Measurements from ENCODE around the gene RNF207. TPM values are rescaled to one million over a fixed set of nuclear protein-coding genes. Genes with fewer than 3 reads are reported as not detected.

RNF207 gene
- total RNA-seq, 1 experiment from 2014 or later, result 53.1 TPM

DNA sequence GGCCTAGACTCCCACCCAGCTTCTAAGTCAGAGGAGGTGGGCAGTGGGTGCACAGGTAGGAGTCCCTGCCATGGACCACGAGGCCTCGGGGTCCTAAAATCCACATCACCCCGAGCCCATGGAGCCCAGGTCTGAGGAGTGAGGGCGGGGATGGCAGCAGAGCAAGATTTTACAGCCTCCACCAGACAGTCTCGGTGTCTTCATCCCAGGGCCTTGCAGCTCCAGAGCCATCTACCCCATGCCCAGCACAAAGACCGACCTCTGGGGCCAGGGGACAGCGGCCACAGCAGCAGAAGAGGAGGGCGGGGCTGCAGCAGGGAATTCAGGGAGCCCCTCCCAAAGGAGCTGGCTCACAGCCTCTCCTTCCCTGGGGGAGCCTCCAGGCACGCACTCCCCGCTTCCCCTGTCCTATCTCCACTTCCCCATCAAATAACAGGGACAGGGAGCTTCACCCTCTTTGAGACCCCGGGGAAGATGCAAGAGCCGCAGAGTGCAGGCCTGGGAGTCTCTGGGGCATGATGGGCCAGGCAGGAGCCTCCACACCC, 40.4 kb upstream of the RNF207 start:
- POLR2A ChIA-PET (ENCODE audit: unreplicated experiment), result no interaction called here
- BruUV-seq (replicated peaks), result no TSS peak

DNA sequence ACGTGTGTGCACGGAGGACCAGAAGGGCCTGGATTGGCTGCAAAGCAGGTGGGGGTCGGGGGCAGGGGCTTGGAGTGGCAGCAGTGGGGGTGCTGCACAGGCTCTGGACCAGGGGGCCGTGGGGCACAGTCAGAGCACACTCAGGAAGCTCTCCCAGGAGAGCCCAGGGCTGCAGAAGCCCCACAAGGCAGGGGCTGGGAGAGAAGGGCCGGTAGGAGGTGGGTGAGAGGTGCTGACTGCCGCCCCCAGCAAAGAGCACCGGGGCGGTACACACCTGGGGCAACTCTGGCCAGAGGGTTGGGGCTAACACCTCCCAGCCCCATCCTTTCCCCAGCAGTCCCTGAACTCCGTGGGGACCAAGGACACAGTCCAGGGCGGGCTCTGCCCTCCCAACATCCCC, 39.7 kb upstream of the RNF207 start:
- no peaks in the 10 kb centered on the region for H3F3A ChIP-seq (ENCODE audit: insufficient read depth, low read depth)
- CTCF ChIA-PET, result no interaction called here
- no peaks in the 10 kb centered on the region for H4K20me1 ChIP-seq (ENCODE audit: insufficient read depth)
- no peak overlapping the region for H2AFZ ChIP-seq
- POLR2A ChIA-PET (ENCODE audit: unreplicated experiment), result no interaction called here
- intact Hi-C loops (cut with micrococcal nuclease; ENCODE audit: unreplicated experiment), result no loop called here
- H3K9me2 ChIP-seq (ENCODE audit: insufficient read depth), result no peaks in the 10 kb centered on the region
- no peak for TF ChIP-seq EZH2 (IDR thresholded peaks at IDR 0.05; ENCODE audit: low read depth)
- TF ChIP-seq, protein P1, sequence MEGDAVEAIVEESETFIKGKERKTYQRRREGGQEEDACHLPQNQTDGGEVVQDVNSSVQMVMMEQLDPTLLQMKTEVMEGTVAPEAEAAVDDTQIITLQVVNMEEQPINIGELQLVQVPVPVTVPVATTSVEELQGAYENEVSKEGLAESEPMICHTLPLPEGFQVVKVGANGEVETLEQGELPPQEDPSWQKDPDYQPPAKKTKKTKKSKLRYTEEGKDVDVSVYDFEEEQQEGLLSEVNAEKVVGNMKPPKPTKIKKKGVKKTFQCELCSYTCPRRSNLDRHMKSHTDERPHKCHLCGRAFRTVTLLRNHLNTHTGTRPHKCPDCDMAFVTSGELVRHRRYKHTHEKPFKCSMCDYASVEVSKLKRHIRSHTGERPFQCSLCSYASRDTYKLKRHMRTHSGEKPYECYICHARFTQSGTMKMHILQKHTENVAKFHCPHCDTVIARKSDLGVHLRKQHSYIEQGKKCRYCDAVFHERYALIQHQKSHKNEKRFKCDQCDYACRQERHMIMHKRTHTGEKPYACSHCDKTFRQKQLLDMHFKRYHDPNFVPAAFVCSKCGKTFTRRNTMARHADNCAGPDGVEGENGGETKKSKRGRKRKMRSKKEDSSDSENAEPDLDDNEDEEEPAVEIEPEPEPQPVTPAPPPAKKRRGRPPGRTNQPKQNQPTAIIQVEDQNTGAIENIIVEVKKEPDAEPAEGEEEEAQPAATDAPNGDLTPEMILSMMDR (conservative IDR thresholded peaks at IDR 0.05), result no peak
- no peaks in the 10 kb centered on the region for H3K9me3 ChIP-seq (ENCODE audit: insufficient read depth, low read depth)
- H3K4me3 ChIP-seq, result no peak overlapping the region
- no peaks in the 10 kb centered on the region for H3K4me1 ChIP-seq (replicated peaks; ENCODE audit: insufficient read depth)
- no peak overlapping the region for H3K27ac ChIP-seq
- H3K4me2 ChIP-seq, result no peak overlapping the region
- no TSS peak for BruUV-seq (replicated peaks)
- no peaks in the 10 kb centered on the region for H3K36me3 ChIP-seq (ENCODE audit: low read depth)
- no peaks in the 10 kb centered on the region for H3K79me2 ChIP-seq (ENCODE audit: low read depth)
- no peak for DNase-seq
- H3K27me3 ChIP-seq (ENCODE audit: insufficient read depth, low read depth), result peaks cover 10% of the 10 kb centered on the region

More for the DNA sequence above, 40.4 kb upstream of the RNF207 start:
- Histone ChIP-seq H3K4me1 (replicated peaks; ENCODE audit: insufficient read depth) (no peaks in the 10 kb centered on the region), H3K79me2 (ENCODE audit: low read depth) (no peaks in the 10 kb centered on the region), H3K27me3 (ENCODE audit: insufficient read depth, low read depth) (peaks cover 10% of the 10 kb centered on the region), H3K4me3 (no peak overlapping the region), H3F3A (ENCODE audit: insufficient read depth, low read depth) (no peaks in the 10 kb centered on the region), H4K20me1 (ENCODE audit: insufficient read depth) (no peaks in the 10 kb centered on the region), H3K9me2 (ENCODE audit: insufficient read depth) (no peaks in the 10 kb centered on the region), H3K4me2 (no peak overlapping the region), H2AFZ (no peak overlapping the region), H3K27ac (no peak overlapping the region), H3K9me3 (ENCODE audit: insufficient read depth, low read depth) (no peaks in the 10 kb centered on the region), H3K36me3 (ENCODE audit: low read depth) (no peaks in the 10 kb centered on the region)
- intact Hi-C loops (cut with micrococcal nuclease; ENCODE audit: unreplicated experiment), result no loop called here
- CTCF ChIA-PET, result no interaction called here
- DNase-seq, result no peak
- TF ChIP-seq, protein P1 (conservative IDR thresholded peaks at IDR 0.05), result no peak
- TF ChIP-seq EZH2 (IDR thresholded peaks at IDR 0.05; ENCODE audit: low read depth), result no peak

DNA sequence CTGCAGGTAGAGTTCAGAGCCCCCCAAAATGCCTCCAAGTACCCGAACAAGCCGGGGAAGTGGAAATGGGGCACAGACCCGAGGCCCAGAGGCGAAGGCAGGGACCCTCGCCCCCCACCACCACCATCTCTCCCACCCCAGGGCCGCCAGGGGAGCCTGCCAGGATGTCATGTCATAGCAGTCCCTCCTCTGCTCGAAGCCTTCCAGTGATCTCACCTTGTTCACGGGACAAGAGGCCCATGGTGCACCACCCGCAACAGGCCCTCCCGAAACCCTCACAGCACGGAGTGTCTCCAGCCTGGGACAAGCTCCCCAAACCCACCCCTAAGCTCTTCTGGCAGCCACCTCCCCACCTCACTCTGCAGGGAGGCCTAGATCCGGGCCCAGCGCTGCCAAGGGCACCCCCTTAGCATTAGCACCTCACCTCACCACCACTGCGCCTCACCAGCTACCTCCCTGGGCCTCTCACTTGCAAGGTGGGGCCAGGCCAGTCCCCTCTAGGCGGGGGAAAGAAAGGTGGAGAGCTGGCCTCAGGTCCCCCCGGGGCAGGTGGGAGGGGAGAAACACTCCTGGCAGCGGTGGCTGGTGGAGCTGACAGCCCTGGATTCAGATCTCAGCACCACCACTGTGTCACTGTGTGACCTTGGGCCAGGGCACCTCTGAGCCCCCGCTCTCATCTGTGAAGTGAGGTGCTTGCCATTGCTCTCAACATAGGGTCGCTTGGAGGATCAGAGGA, 39.1 kb upstream of the RNF207 start:
- H3K36me3 ChIP-seq (ENCODE audit: low read depth), result no peaks in the 10 kb centered on the region
- H3K27me3 ChIP-seq (ENCODE audit: insufficient read depth, low read depth), result peaks cover 10% of the 10 kb centered on the region
- BruUV-seq (replicated peaks), result no TSS peak
- no peaks in the 10 kb centered on the region for H3K79me2 ChIP-seq (ENCODE audit: low read depth)
- intact Hi-C loops (cut with micrococcal nuclease; ENCODE audit: unreplicated experiment), result no loop called here
- POLR2A ChIA-PET (ENCODE audit: unreplicated experiment), result no interaction called here
- TF ChIP-seq, protein P1 (conservative IDR thresholded peaks at IDR 0.05), result no peak
- TF ChIP-seq EZH2 (IDR thresholded peaks at IDR 0.05; ENCODE audit: low read depth), result no peak
- H4K20me1 ChIP-seq (ENCODE audit: insufficient read depth), result no peaks in the 10 kb centered on the region
- H3K27ac ChIP-seq, result no peak overlapping the region
- no peaks in the 10 kb centered on the region for H3K4me1 ChIP-seq (replicated peaks; ENCODE audit: insufficient read depth)
- no peak overlapping the region for H2AFZ ChIP-seq
- no peak overlapping the region for H3K4me3 ChIP-seq
- DNase-seq, result no peak
- H3F3A ChIP-seq (ENCODE audit: insufficient read depth, low read depth), result no peaks in the 10 kb centered on the region
- CTCF ChIA-PET, result interaction anchor here (0.6 kb wide), 1 partner anchor 534 kb away, joined by 5 read pairs; no protein-coding TSS in a partner anchor
- no peaks in the 10 kb centered on the region for H3K9me2 ChIP-seq (ENCODE audit: insufficient read depth)
- no peak overlapping the region for H3K4me2 ChIP-seq
- H3K9me3 ChIP-seq (ENCODE audit: insufficient read depth, low read depth), result no peaks in the 10 kb centered on the region

All from PC-9 (cell line).